NK-92 (cell line): ENCODE data around the gene LRCH2.
"Not testable (repeated sequence)": the region's sequence is repeated elsewhere in the genome, so short reads cannot be mapped to it uniquely, and the experiment has no call there.

ENCODE experiments used
- DNase-seq: peaks from one replicate; lab custom pipeline; 2025; ENCODE audit not compliant: unreplicated experiment; lab: John Stamatoyannopoulos, UW

The LRCH2 gene

GRCh38 chrX:115233497-115234455 lies at the start of gene LRCH2:
Gene LRCH2 (minus strand): TSS chrX:115234096. CDS start chrX:115234041, 55 bp downstream.
- DNase-seq: no peak

- no peak for DNase-seq
Observed at GRCh38 chrX:115269051-115269683, 35.3 kb upstream of the LRCH2 start.

- no peak for DNase-seq
Observed at GRCh38 chrX:115268421-115268820, 34.5 kb upstream of the LRCH2 start.

- DNase-seq: no peak
Observed at GRCh38 chrX:115266300-115266699, 32.4 kb upstream of the LRCH2 start.

GRCh38 chrX:115264009-115264408 lies 30.1 kb upstream of the LRCH2 start:
- no peak for DNase-seq

- no peak for DNase-seq
Observed at GRCh38 chrX:115261148-115261547, 27.3 kb upstream of the LRCH2 start.

GRCh38 chrX:115260330-115260729 lies 26.4 kb upstream of the LRCH2 start:
- DNase-seq: no peak

- DNase-seq: no peak
Observed at GRCh38 chrX:115259238-115259875, 25.5 kb upstream of the LRCH2 start.

GRCh38 chrX:115257711-115258110 lies 23.8 kb upstream of the LRCH2 start:
- no peak for DNase-seq

- DNase-seq: no peak
Observed at GRCh38 chrX:115255003-115255402, 21.1 kb upstream of the LRCH2 start.

- no peak for DNase-seq
Observed at GRCh38 chrX:115251458-115252233, 17.8 kb upstream of the LRCH2 start.

- DNase-seq: no peak
Observed at GRCh38 chrX:115237056-115237455, 3.2 kb upstream of the LRCH2 start.

GRCh38 chrX:115236560-115236959 lies 2.7 kb upstream of the LRCH2 start:
- no peak for DNase-seq

GRCh38 chrX:115234461-115234860 lies 565 bp upstream of the LRCH2 start:
- DNase-seq: no peak

- DNase-seq: no peak
Observed at GRCh38 chrX:115232933-115233496, 881 bp downstream of the LRCH2 start.

- no peak for DNase-seq
Observed at GRCh38 chrX:115229337-115230003, 4.4 kb downstream of the LRCH2 start.

GRCh38 chrX:115226929-115227328 lies 7.0 kb downstream of the LRCH2 start:
- DNase-seq: no peak

GRCh38 chrX:115217346-115217745 lies 16.6 kb downstream of the LRCH2 start:
- DNase-seq: not testable (repeated sequence)

- no peak for DNase-seq
Observed at GRCh38 chrX:115214605-115215004, 19.3 kb downstream of the LRCH2 start.

GRCh38 chrX:115214151-115214550 lies 19.7 kb downstream of the LRCH2 start:
- DNase-seq: no peak
